HK-2 (cell line): ENCODE data around the gene PHLDA2.
"Not testable (repeated sequence)": the region's sequence is repeated elsewhere in the genome, so short reads cannot be mapped to it uniquely, and the experiment has no call there.

Experiments
- DNase-seq: peaks from one replicate; pipeline ENCODE4 v3.0.0-alpha.2; 2018; ENCODE audit not compliant: unreplicated experiment

The PHLDA2 gene

DNA sequence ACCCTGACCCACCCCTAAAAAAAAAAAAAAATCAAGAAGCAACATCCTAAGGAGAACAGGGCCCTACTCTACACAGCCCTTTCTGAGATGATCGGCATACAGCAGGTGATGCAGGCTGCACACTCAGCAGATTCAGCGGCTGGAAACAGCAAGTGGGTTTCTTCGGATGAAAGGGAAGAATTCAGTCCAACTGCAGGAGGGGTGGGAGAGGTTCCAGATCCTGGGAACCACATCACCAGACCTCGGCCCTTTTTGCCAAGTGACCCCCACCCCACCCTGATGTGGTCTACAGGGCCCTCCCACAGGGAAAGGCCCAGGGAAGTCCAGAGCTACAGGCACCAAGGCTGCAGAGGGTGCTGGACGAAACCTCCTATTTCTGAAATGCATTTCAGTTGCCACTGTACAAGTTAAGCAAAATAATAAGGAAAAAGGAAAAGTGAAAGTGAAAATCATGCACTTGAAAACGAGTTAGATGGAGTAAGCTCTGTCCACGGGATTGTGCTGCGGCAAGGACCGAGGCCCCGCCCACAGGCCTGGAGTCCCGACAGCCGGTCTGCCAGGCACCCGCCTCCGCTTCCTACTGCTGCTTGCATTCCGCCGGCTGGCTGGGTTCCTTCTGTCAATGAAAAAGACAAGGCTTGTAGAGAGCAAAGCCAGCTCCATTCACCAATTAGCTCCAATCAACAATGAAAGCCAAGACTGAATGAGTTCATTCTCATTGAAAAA lies 16.0 kb upstream of the PHLDA2 start:
- DNase-seq: no peak

DNA sequence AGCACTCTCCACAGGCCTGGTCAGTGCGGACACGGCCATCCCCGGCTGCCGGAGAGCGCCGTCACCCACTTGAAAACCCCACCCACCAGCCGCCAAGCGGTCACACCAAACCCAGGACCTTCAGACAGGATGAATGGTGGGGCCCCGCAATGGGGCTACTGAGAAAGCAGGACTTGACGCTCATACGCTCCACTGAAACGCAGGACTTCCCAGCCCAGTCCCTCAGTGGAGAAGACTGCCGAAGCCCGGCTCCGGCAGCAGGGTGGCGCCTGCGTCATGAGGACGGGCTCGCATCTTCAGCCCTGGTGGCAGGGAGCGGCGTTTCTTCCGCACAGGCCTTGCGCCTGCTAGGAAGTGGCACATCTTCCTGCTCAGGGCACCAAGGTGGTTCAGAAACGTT lies 15.3 kb upstream of the PHLDA2 start:
- DNase-seq: no peak

DNA sequence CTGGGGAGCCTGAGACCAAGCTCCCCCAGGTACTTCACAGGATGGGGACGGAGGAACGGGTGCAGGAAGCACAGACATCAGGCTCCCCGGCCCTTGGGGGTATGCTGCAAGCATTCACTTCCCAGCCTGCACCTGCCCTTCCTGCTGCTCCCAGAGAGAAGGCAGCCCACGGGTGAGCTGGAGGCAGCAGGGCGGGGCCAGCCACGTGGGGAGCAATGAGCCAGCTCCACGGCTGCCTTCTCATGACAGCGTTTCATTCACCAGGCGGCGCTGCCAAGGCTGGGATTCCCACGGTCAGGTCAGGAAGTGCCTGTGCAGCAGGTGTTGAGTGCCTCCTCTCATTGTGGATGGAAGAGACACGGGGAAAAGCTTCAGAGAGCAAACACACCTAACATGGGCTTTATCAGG lies 14.5 kb upstream of the PHLDA2 start:
- no peak for DNase-seq

DNA sequence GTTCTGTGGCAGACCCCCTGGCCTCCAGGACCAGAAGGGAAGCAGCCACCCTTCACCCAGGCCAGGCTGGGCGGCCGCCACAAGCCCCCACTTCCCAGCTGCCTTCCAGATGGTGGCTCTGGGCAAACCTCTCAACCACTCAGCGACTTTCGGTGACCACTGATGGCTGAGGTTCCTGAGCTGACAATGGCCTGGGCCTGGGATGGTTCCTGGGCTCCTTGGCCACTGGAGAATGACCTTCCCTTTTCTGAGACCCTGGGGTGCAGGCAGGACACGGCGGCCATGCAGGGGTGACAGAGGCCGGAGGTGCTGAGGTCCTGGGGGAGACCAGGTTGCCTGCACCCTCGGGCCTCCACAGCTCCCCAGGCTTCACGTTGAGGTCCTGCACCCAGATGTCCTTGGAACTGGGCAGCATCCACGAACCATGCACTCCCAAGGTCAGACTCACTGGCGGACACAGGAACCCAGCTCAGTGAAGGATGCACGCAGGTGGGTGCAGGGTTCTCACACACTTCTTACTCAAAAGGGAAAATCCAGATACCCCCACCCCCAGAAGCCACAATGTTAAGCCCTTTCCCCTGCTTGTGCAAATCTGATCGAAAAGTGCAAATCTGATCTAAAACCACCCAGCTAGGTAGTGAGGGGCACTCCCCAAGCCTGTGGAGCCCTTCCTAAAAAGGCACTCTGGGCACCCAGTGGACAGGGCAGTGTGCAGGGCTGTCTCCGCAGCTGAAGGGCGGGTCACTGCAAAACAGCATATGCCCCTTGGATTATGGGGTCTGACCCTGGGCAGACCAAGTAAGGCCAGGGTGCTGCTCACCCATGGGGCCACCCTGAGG lies 13.9 kb upstream of the PHLDA2 start:
- no peak for DNase-seq

DNA sequence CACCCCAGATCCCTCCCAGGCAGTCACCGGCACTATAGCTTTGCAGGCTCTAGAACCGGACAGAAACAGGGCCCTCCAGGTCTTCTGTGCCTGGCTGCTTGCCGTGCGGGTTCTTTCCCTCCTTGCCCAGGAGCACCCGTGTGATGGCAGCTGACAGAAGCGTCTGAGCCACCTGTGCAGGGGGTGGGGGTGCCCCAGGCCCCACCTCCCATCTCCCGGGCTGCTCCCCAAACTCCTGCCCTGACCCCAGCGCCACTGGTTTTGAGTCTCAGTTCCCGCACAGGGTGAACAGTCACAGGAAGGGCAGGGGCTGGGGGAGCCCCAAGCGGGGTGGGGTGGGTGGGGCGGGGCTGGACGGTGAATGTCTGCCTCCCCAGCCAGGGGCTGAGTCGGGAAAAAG lies 13.2 kb upstream of the PHLDA2 start:
- DNase-seq: no peak

DNA sequence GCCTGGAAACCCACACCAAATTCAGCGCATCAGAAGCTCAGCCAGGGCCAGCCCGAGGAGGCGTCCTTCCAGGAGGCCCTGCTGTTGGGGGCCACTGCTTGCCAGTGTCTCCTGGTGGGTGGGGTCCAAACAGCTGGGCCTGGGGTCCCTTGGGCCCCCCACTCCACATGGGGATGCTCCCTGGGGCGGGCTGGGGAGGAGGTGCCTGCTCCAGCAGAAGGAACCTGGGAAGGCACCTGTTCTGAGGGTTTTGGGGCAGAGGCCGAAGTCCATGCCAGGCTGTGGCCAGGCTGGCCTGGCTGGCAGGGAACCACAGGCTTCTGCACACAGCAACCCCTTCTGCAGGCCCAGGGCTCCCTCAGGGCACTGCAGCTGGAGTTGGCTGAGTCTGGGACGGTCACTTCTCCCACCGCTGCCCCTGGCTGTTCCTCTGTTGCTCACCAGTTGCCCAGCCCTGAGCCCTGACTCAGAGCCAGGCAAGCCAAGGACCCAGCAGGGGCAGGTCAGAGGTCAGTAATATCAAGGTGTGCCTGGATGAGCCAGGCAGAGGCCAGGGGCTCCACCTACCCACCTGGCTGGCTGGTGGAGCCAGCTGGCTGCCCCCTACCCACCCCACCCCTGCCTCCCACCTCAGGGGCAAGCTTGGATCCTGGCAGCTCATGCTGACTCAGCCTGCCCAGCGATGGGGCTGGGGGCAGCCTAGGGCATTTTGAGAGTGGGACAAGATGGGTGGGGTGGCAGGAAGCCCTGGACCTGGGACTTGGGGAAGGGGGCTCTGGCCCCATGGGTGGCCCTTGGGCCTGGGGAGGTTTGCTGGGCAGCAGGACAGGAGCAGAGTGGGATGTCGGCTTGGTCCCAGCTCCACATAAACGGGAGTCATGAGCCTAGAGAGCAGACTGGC lies 12.0 kb upstream of the PHLDA2 start:
- DNase-seq: peak; percentile 36

DNA sequence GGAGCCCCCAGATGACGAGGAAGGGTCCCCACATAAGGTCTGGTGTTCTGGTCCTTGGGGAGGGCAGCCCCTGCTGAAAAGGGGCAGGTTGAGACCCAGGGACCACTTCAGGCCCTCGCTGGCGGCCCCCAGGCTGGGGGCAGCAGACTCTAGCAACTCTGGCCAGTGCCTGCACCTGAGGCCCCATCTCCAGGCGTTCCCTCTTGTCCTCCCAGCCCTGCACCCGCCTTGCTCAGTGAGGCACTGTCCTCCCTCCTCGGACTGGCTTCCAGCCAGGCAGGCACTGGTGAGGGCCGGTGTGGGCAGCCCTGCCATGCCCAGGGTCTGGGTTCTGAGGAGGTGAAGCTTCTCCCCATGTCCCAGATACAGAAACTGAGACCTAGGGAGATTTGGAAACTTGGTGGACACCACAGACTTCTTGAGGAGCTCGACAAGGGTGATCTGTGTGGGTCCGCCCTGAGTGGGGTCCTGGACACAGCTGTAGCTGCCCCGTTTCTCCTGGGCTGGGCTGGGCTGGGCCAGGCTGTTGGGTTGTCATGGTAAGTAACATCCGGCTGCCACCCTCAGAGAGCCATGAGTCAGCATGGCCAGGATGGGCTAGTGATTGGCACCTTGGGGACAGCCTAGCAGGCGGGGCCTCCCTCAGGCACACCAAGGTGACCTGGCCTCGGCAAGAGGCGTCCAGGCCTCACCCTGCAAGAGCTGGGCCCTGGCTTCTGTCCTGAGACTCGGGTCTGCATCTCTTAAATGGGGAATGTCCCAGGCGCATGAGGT lies 11.1 kb upstream of the PHLDA2 start:
- DNase-seq: peak; percentile 78

DNA sequence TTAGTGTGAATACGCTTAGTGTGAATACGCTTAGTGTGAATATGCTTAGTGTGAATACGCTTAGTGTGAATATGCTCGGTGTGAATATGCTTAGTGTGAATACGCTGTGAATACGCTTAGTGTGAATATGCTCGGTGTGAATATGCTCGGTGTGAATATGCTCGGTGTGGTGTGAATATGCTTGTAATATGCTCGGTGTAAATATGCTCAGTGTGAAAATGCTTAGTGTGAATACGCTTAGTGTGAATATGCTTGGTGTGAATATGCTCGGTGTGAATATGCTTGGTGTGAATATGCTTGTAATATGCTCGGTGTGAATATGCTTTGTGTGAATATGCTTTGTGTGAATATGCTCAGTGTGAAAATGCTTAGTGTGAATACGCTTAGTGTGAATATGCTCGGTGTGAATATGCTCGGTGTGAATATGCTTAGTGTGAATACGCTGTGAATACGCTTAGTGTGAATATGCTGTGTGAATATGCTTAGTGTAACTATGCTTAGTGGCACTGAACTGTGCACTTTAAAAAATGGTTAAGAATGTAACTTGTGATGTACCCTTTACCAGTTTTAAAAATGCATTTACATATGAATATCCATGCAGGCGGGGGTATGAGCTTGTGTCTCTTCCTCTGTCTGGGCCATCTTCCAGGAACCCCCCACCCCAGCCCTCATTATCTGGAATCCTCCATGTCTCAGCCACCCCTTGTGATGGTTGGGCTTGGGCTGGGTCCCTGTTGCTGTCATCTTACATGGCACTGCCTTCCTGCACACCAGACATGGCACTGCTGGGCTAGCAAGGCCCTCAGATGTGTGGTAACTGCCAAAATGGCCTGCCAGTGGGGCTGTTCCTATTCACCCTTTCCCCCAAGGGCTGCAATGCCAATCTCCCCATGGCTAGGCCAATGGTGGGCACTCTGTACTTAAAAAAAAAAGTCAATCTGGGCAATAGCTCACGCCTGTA lies 9.5 kb upstream of the PHLDA2 start:
- not testable (repeated sequence) for DNase-seq

DNA sequence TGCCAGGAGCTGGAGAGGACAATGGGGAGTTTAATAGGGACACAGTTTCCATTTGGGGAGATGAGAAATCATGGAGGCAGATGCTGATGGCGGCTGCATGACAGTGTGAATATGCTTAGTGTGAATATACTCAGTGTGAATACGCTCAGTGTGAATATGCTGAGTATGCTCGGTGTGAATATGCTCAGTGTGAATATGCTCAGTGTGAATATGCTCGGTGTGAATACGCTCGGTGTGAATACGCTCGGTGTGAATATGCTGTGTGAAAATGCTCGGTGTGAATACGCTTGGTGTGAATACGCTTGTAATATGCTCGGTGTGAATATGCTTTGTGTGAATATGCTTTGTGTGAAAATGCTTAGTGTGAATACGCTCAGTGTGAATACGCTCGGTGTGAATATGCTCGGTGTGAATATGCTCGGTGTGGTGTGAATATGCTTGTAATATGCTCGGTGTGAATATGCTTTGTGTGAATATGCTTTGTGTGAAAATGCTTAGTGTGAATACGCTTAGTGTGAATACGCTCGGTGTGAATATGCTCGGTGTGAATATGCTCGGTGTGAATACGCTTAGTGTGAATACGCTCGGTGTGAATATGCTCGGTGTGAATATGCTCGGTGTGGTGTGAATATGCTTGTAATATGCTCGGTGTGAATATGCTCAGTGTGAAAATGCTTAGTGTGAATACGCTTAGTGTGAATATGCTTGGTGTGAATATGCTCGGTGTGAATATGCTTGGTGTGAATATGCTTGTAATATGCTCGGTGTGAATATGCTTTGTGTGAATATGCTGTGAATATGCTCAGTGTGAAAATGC lies 8.6 kb upstream of the PHLDA2 start:
- not testable (repeated sequence) for DNase-seq

DNA sequence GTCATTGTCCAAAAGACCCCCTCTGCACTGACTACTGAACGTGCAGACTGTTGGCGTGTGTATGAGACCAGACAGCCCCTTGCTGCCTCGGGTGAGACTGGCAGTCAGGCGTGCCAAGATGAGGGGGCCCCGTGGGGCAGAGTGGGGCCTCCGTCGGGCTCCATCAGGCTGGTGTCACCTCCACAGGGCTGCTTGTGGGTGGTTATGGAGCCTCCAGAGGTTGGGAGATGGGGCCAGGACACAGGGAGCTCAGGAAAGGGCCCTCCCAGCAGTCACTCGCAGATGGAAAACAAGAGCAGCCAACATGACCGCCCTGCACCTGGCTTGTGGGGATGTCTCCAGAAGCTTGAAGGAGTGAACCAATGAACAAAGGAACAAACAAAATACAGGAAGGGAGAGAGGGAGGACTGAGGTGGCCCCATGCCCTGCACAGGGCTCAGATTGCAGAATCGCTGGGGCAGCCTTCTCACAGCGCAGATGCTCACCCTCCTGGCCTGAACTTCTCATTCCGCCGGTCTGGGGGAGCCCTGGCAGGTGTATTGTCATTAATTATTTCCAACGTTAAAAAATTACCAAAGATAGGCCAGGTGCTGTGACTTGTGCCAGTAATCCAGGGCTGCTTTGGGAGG lies 5.5 kb upstream of the PHLDA2 start:
- no peak for DNase-seq

DNA sequence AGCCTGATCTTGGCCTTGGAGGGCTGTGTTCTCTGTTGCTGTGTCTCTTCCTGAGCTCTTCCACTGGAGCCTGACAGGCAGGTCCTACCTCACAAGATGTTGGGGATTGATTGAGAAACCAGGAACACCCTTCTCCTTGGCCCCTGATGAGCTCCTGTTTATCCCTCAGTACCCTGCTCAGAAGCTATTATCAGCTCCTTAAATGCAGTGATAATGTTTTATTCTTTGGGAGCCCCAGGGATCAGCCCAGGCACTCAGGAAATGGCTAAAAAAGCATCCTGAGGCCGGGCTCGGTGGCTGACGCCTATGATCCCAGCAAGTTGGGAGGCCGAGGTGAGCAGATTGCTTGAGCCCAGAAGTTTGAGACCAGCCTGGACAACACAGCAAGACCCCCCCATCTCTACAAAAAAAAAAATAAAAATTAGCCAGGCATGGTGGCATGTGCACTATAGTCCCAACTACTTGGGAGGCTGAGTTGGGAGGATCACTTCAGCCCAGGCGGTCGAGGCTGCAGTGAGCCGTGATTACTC lies 4.9 kb upstream of the PHLDA2 start:
- no peak for DNase-seq

DNA sequence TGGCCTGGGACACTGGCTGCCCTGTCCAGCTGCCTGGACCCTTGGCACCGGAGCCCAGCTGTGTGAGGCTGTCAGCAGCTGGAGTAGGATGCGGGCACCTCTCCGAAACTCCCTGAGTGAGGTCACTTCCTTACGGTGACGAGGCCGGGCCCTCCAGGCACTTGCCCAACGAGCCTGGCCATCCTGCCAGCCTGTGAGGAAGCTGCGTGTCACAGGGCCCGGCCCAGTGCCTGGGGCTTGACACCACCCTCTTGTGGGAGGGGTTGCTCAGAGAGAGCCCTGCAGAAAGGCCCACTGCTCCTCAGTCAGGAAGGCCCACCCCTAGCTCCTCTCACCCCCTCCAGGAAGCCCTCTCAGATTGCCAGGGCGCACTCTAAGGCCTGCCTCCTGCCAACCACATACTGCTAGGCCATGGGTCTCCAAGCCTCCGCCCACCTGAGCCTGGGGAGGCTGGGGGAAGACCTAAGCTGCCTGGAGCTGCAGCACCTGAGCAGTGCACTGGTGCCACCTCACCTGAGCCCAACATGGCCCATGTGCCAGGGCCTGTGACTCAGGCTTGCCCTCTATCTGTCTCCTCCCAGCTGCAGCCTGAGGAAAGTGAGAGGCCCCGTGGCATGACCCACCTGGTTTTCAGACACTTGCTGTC lies 4.3 kb upstream of the PHLDA2 start:
- peak; percentile 82 for DNase-seq

DNA sequence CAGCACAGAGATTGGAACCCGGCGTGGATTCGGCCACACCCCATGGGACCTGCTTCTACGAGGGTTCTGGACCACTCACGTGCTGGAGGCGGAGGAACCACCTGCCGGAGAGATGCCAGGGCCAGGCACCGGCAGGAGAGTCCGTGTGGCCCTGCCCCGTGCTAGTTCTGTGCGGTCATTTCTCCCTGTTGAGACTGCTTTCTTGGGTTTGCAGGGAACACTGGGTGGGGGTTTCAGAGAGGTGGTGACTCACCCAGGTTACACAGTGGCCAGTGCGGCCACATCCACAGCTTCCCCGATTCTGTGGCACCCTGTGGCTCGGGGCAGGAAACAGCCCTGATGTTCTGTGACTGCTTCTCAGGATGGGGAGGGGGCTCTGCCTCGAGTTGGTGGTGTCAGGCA lies 3.6 kb upstream of the PHLDA2 start:
- DNase-seq: peak; percentile 57

DNA sequence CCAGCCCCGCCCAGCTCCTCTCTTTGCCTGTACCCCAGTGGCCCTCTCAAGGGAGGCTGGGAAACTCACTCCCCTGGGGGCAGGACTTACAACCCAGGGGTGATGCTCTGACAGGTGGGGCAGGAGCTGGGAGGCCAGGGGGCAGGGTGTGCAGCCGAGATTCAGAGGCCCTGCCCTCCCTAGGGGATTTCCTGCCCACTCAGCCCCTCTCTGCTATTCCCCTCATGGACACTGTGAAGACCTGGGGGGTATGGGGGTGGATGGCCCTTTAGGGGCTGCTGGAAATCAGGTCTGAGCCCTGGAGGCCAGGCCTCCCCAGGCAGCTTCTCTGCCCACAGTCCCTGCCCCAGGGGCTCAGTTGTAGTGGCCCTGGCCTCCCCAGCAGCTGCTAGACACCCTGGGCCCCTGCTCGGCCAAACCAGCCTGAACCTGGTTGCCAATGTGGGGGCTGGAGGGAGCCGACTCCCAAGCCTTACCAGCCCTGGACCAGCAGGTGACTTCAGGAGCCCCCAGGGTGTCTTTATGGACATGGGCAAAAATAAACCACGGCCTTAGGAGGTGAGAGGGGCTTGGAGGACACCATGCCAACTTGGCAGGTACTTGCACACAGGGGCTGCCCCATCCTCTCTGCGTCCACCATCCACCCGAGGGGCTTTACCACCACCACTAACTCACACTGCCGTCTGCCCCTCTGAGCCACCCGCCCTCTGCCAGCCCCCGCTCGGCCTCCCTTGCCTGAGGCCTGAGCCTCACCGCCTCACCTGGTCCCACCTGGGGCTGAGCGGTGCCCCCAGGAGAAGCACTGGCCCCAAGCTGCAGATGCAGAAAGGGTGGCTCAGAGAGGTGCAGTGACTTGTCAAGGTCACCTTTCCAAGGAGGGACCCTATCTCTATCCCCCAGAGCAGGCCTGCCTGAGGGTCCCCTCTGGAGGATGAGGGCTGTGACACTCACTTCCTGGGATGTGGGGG lies 2.8 kb upstream of the PHLDA2 start:
- DNase-seq: no peak

DNA sequence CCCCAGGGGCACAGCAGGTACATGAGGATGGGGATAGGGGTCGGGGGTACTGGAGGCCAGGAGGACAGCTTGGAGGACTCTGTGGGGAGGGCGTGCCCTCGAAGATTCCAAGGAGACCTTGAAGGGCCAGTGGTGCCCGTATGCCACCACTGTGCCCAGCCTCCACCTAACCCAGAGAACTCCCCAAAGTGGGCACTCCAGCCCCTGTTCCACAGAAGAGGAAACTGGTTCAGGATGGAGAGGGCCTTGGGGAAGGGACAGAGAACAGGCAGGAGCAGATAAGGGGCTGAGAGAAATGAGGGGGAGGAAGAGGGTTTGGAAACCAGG lies 2.2 kb upstream of the PHLDA2 start:
- DNase-seq: no peak

DNA sequence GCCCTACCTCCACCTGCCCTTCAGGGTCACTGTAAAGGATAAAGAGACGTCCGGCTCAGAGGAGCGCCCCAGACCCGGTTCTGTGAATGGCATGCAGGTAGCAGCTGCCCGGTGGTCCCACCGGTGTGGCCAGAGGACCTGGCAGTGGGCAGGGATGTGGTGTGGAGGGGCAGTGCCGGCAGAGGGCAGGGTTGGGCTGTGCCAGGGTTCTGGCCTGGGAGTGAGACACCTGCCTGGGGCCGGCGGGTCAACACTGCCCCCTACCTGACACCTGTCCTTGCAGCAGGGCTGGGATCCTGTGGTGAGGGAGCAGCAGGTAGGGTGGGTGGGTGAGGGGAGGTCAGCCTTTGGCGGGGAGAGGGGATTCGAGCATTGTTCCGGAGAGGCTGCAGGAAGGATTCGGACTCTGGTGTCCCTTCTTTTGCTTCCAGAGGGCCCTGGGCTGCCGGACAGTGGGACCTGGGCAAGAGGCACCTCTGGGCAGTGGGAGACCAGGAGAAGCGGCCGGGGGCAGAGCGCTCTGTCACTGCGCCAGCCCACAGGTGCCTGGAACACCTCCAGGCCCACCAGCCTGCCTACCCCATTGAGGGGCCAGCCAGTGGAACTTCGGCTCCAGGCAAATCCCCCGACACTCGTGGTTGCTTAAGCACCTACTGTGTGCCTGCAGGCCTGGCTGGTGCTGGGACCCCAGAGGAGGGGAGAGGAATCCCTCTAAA lies 1.6 kb upstream of the PHLDA2 start:
- DNase-seq: peak; percentile 82
